ENCODE data around the gene HMCN2.

The HMCN2 gene

DNA sequence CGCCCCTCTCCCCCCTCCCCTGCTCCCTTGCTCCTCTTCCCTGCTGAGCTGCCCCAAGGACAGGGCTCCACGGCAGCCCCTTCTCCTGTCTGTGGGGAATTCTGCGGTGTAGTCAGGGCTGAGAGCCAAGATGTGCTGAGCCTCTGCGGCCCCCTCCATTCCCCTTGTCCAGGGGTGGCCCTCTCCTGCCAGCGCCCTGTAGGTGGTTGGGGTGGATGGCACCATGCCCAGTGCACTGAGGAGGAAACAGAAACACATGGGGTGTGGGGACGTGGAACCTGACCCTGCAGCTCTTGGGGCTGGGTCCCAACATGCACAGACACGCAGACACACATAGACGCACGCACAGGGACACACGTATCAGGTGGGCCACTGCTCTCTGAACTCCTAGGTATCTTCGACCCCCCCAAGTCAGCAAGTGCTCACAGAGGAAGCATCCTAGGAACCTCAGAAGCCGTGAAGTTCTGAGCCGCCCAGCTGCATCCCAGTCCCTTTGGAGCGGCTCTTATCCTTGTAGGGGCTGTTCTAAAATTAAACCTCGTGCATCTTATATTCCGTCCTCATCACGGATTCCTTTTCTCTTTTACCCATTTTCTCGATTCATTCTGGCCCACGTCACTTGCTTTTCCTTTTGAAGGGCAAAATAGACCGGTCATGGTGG lies 64.8 kb downstream of the HMCN2 start:
- no peaks in the 10 kb centered on the region for H3K4me1 ChIP-seq (ENCODE audit: low read depth, poor library complexity, severe bottlenecking)
- H3K27me3 ChIP-seq (ENCODE audit: insufficient read depth, low read depth), result peaks cover 94% of the 10 kb centered on the region
- H3K4me2 ChIP-seq, result no peak overlapping the region
- TF ChIP-seq, protein P1, sequence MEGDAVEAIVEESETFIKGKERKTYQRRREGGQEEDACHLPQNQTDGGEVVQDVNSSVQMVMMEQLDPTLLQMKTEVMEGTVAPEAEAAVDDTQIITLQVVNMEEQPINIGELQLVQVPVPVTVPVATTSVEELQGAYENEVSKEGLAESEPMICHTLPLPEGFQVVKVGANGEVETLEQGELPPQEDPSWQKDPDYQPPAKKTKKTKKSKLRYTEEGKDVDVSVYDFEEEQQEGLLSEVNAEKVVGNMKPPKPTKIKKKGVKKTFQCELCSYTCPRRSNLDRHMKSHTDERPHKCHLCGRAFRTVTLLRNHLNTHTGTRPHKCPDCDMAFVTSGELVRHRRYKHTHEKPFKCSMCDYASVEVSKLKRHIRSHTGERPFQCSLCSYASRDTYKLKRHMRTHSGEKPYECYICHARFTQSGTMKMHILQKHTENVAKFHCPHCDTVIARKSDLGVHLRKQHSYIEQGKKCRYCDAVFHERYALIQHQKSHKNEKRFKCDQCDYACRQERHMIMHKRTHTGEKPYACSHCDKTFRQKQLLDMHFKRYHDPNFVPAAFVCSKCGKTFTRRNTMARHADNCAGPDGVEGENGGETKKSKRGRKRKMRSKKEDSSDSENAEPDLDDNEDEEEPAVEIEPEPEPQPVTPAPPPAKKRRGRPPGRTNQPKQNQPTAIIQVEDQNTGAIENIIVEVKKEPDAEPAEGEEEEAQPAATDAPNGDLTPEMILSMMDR (conservative IDR thresholded peaks at IDR 0.05; ENCODE audit: low read depth, low read length), result no peak
- H3K9ac ChIP-seq, result no peak overlapping the region
- no peaks in the 10 kb centered on the region for H3K36me3 ChIP-seq (ENCODE audit: insufficient read depth)
- H3K79me2 ChIP-seq (ENCODE audit: insufficient read depth, low read depth), result no peaks in the 10 kb centered on the region
- no peak overlapping the region for H3K4me3 ChIP-seq (IDR thresholded peaks at IDR 0.05; ENCODE audit: insufficient read depth, low read depth, low read length)
- H2AFZ ChIP-seq (ENCODE audit: low read depth), result no peak overlapping the region
- H3K27ac ChIP-seq, result no peak overlapping the region
- H4K20me1 ChIP-seq (ENCODE audit: insufficient read depth), result no peaks in the 10 kb centered on the region

DNA sequence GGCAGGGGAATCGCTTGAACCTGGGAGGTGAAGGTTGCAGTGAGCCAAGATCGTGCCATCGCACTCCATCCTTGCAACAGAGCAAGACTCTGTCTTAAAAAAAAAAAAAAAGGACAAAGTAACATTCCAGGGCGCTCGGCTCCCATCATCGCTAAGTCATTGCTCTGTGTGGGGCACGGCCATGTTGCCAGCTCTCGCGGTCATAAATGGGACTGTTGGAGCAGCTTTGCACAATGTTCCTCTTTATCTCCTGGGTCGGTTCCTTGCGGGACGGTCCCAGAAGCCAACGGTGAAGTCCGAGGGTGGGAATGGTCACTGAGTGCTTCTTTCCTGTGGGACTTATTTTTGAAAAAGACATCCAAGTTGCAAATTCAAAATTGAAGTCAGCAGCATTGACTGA lies 65.5 kb downstream of the HMCN2 start:
- H3K4me3 ChIP-seq (IDR thresholded peaks at IDR 0.05; ENCODE audit: insufficient read depth, low read depth, low read length), result no peak overlapping the region
- peaks cover 94% of the 10 kb centered on the region for H3K27me3 ChIP-seq (ENCODE audit: insufficient read depth, low read depth)
- no peak overlapping the region for H3K9ac ChIP-seq
- no peak overlapping the region for H2AFZ ChIP-seq (ENCODE audit: low read depth)
- TF ChIP-seq, protein P1 (conservative IDR thresholded peaks at IDR 0.05; ENCODE audit: low read depth, low read length), result no peak
- H3K36me3 ChIP-seq (ENCODE audit: insufficient read depth), result no peaks in the 10 kb centered on the region
- no peak overlapping the region for H3K27ac ChIP-seq
- H3K4me1 ChIP-seq (ENCODE audit: low read depth, poor library complexity, severe bottlenecking), result no peaks in the 10 kb centered on the region
- H4K20me1 ChIP-seq (ENCODE audit: insufficient read depth), result no peaks in the 10 kb centered on the region
- H3K79me2 ChIP-seq (ENCODE audit: insufficient read depth, low read depth), result no peaks in the 10 kb centered on the region
- no peak overlapping the region for H3K4me2 ChIP-seq

DNA sequence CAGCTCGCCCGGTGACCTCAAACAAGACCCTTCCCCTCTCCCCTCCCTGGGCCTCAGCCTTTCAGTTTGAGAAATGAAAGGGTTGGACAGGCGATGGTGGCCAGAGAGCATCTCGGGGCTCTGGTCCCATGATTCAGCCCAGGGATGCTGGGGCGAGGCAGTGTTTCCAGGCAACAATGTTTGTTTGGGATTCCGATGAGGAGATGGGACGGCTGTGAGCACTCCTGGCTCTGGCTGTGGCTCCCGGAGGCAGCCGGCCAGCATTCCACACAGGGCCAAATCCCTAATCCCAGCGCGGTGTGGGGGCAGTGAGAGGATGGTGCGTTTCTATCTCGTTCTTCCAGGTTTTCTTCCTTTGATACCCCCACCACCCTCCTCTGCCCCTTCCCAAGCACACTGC lies 66.0 kb downstream of the HMCN2 start:
- Histone ChIP-seq H3K4me1 (ENCODE audit: low read depth, poor library complexity, severe bottlenecking) (no peaks in the 10 kb centered on the region), H2AFZ (ENCODE audit: low read depth) (no peak overlapping the region), H4K20me1 (ENCODE audit: insufficient read depth) (no peaks in the 10 kb centered on the region), H3K27me3 (ENCODE audit: insufficient read depth, low read depth) (peaks cover 91% of the 10 kb centered on the region), H3K4me2 (no peak overlapping the region), H3K9ac (no peak overlapping the region), H3K36me3 (ENCODE audit: insufficient read depth) (no peaks in the 10 kb centered on the region), H3K4me3 (IDR thresholded peaks at IDR 0.05; ENCODE audit: insufficient read depth, low read depth, low read length) (no peak overlapping the region), H3K79me2 (ENCODE audit: insufficient read depth, low read depth) (no peaks in the 10 kb centered on the region), H3K27ac (no peak overlapping the region)
- TF ChIP-seq, protein P1 (conservative IDR thresholded peaks at IDR 0.05; ENCODE audit: low read depth, low read length), result no peak

DNA sequence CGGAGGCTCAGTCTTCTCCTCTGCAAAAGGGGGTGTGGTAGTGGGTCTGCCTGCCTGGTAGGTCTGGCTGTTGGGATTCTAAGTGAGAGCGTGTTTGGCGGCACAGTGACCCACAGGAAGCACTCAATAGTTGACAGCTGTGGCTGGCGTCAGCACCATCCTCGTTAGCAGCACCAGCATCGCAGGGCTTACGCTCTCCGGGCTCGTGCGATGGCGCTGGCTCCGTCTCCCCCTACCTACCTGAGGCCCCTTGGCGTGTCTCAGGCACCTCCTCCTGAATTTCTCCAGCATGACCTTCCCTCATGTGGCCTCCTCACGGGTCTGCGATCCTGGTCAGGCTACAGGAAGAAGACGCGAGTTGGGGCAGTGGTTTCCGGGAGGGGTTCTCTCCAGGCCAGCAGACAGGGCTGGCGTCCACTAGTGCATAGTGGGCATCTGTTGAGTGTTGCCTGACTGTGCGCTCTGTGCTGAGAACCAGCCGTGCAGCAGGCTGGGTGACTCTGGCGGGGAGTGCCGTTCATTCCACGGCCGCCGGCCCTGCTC lies 66.9 kb downstream of the HMCN2 start:
- Histone ChIP-seq H3K27ac (no peak overlapping the region), H4K20me1 (ENCODE audit: insufficient read depth) (no peaks in the 10 kb centered on the region), H3K27me3 (ENCODE audit: insufficient read depth, low read depth) (peaks cover 83% of the 10 kb centered on the region), H3K36me3 (ENCODE audit: insufficient read depth) (no peaks in the 10 kb centered on the region), H2AFZ (ENCODE audit: low read depth) (no peak overlapping the region), H3K9ac (no peak overlapping the region), H3K4me1 (ENCODE audit: low read depth, poor library complexity, severe bottlenecking) (no peaks in the 10 kb centered on the region), H3K4me3 (IDR thresholded peaks at IDR 0.05; ENCODE audit: insufficient read depth, low read depth, low read length) (no peak overlapping the region), H3K4me2 (no peak overlapping the region), H3K79me2 (ENCODE audit: insufficient read depth, low read depth) (no peaks in the 10 kb centered on the region)
- TF ChIP-seq, protein P1 (conservative IDR thresholded peaks at IDR 0.05; ENCODE audit: low read depth, low read length), result no peak
